Stimulated activated CD8-positive, alpha-beta memory T cell treated with anti-CD3 and anti-CD28 coated beads, Interleukin-15, amount 100 ng/mL, for 24 hours (primary cell): ENCODE data around the gene FOXA3.

ENCODE experiments used
- DNase-seq: peaks from one replicate; pipeline ENCODE4 v3.0.0-alpha.2; 2020; ENCODE audit warnings: low read depth

Gene FOXA3

DNA sequence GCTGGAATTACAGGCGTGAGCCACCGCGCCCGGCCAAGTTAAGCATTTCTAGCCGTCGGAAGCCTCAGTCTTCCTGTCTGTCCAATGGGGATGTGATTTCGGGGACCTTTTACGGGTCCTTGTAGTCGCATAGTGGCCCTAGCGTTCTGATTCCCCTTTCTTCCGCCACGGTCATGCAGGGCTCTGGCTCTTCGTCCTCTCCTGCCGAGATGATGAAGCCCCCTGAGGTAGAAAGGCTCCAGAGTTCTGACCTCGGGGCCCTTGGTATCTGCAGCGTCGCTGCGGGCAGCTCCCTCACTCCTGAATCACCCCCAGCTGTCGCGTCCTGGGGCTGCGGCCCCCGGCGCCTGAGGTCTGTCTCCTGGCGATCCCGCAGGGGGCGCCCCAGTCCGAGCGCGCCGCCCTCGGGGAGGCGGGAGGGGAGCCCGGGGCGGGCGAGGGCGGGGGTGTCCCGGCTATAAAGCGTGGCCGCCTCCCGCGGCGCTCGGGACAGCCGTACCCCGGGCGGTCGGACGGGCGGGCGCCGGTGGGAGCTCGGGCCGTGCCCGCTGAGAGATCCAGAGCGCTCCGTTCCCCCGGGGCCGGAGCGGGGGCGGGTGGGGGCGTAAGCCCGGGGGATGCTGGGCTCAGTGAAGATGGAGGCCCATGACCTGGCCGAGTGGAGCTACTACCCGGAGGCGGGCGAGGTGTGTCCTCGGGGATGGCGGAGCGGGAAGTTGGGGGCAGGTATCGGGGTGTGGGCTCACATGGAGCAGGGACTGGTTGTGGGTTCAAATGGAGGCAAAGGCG, at the start of gene FOXA3:
Gene FOXA3 (plus strand): TSS at position 487 of the 789 bp plus-strand sequence. CDS start 131 bp downstream, at position 618.
- peak; percentile 30 for DNase-seq

DNA sequence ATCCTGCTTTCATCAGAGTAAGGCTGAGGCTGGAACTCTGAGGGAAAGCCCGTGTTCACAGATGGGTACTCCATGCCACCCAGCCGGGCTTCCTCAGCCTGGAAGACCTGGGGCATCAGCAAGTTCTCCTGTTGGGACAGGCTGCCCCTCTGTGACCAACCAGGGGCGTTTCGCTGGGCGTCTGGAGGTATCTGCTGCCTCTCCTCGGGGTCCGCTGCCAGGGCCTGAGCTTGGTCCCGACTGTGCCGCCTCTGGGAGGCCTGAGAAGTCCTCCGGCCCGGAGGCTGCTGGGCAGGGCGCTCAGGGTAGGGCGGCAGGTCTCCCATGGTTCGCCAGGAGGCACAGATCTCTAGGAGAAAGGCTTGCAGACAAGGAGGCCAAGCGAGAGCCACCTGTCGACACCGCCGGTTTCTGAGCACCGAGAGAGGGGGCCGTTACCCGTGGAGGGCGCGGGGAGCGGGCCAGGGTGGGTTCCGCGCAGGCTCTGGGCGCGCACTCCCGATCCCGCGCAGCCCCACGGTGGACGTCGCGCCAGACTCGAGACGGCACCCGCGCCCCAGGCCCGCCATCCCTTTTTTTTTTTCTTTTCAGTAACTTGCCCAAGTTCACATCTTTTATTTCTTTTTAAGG, 49.2 kb upstream of the FOXA3 start, which contains the start of gene RSPH6A:
Gene RSPH6A (minus strand): TSS at position 458 of the 630 bp plus-strand sequence. CDS start 132 bp downstream, at position 326.
- DNase-seq = no peak

DNA sequence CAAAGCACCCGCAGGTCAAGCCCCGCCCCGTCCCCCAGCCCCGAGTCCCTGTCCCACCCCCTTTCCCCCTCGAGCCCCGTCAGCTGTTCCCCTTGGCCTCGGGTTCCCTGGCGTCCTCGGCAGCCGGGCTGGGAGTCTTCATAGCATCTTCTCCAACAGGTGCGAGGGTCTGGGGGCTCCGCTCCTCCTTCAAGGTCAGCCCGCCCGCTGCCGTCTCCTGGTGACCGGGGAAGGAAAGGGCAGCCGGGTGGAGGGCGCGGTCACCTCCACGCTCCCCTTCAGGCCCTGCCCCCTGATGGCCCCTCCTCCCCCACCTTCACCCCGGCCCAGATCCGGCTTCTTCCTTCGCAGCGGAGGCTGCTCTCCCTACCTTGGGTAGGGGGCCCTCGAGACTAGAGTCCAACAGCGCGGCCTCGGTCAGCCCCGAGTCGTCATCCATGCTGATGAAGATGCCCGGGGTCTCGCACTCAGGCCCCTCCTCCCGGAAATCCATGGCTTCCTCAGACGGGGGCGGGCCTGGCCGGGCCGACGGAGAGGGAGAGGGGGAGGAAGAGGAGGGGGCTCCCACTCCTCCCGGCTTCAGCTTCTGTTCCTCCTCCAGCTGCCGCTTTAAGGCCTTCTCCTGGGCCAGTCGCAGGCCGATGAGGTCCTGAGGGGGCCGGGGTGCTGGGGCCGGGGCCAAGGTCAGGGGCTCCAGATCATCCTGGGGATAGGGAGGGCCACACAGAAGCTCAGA, 48.5 kb upstream of the FOXA3 start:
- DNase-seq = no peak

DNA sequence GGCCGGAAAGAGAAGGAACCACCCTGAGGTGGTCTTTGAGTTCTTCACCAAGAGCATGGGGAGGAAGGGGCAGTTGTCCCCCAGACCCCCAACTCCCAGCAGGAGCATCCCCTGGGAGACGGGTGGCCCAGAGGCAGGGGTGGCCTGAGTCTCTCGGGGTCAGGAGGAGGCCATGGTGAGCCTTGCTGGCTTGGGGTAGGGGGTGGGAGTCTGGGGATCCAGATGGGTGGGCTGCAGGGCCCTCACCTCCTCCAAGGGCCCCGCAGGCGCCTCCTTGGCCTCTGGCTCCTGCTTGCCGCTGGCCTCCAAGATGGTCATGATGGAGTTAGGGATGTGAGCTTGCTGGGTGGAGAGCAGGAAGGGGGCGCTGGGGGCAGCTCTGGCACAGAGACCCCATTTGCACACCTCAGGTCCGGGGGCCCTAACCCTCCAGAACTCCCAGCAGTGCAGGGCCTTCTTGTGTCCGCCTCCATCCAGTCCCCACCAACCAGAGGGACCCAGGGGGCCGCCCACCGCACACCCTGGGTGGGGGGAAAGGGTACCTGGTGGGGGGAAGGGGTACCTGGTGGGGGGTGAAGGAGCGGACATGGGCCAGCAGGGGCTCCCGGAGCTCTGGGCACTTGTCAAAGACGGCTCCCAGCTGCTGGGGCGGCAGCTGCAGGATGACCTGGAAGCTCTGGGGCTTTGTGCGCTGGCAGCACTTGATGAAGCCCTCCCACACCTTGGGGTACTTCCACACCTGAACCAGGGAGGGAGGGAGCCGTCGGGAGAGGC, 47.7 kb upstream of the FOXA3 start:
- no peak for DNase-seq

DNA sequence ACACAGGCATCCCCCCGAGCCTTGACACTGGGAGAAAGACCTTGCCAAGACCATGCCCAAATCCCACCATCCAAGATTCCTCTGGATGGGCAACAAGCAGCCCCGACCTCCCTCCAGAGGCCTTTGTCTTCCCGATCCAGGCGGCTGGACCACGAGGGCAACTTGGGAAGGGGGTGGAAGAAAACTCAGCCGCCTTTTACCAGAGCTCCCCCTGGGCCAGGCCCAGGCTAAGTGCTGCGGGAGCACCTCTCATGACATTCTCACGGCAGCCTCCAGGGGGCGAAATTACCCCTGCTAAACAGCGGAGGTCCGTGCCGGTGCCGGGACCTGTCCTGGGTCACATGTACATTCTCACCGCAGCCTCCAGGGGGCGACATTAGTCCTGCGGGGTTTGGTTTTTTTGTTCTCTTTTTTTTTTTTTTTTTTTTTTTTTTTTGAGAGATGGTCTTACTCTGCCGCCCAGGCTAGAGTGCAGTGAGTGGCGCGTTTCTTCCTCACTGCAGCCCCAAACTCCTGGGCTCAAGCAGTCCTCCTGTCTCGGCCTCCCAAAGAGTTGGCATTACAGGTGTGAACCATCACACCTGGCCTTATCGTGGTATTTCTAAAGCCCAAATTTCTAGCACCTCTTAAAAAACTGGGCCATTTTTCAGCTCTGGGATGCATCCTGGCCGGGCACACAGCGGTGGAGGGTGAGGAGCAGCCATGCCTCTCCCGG, 47.0 kb upstream of the FOXA3 start:
- peak; percentile 94 for DNase-seq

DNA sequence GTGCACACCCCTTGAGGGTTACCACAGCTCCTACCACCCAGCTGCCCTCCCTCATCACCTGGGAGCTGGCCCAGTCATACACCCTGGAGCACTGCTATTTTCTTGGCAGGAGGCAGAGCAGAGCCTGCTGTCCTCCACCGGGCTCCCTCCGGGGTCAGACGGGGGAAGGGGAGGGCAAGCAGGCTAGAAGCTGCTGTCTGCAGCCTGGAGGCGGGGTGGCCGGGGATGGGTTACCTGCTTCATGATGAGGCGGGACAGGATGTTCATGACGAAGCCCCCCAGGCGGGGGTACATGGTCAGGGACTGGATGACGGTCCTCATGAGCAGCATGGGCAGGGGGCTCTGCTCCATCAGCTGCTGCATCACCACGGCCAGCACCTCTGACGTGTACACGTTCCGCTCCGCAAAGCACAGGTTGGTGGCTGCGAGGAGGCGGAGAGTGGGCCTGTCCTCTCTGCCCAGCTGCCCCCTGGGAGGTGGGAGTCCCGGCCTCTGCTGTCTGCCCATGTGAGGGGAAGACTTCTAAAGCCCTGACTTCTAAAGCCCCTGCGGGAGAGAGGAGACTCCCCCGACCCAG, 46.3 kb upstream of the FOXA3 start:
- no peak for DNase-seq

DNA sequence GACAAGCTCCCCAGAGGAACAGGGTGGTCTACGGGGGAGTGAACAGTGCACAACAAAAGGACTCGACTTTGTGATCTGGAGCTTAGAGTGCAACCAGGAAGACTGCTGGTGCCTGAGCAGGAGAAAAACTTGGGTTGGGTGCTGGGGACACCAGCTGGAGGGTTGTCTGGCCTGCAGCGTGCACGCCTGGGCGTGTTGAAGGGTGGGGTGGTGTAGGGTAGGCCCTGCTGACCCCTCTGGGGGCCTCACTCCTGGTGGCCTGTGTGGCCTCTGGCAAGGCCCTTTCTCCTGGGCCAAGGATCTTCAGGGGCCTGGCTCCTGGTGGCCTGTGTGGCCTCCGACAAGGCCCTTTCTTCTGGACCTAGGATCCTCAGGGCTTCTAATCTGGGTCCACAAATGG, 44.4 kb upstream of the FOXA3 start:
- DNase-seq = no peak

DNA sequence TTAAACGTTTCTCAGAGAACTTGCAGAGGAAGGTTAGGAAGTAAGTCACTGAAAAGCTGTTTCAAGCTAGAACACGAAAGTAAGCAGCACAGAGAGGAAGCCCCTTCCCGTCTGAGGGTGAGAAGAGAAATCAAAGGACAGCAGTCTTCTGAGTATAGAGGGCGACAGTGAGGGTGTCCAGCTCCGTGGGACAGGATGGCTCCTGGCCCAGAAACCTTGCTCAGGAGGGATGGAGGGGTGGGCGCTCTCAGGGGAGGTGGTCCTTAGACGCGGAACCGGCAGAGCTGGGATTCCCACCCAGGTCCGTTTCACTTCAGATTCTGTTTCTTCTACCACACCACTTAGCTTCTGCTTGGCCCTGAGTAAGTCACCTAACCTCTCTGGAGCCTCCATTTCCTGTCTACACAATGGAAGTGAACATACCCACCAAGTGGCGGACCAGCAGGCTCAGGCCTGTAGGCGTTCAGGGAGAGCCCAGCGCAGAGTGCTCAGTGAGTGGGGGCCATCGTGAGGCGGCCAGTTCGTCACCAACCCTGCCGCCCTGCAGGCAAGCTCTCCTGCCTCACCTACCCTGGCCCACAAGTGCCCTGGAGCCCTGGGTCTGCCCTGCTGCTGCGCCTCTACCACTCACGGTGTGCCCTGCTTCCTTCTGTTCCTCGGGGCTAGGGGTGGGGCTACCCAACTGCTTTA, 43.6 kb upstream of the FOXA3 start:
- DNase-seq = no peak

DNA sequence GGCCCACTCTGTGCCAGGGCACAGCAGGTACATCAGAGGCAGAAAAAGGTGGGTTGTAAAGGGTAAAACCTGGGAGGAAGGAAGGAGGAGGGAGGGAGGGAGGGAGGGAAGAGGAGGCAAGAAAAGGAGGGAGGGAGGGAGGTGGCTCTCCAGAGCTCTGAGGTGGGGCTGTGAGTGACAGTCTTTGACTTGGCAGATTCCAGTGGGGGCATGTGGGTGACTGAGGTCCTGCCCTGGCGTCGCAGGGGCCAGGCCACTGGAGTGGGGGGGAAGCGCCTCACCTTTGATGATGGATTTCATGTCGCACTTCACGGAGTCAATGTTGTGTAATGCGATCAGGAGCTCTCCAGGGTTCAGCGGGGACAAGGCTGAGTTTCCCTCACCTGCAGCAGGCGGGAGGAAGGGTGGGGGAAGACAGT, 43.0 kb upstream of the FOXA3 start:
- DNase-seq = no peak

DNA sequence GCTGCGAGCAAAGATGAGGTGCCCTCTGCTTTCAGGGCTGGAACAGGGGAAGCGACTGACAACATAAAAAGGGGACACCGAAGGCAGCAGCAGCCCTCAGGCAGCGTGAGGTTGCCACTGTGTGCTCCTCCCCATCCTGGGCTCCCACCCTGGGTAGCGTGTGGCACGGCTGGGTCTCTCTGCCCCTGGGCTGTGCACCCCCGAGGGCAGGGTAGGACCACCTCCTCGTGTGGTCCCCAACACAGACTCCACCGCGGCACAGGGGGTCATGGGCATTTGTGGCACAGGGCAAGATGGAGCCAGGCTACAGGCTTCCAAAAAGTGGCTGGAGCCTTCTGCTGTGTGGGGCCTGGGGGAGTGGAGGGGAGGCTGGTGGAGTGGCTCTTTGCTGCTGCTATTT, 42.6 kb upstream of the FOXA3 start:
- DNase-seq = no peak

DNA sequence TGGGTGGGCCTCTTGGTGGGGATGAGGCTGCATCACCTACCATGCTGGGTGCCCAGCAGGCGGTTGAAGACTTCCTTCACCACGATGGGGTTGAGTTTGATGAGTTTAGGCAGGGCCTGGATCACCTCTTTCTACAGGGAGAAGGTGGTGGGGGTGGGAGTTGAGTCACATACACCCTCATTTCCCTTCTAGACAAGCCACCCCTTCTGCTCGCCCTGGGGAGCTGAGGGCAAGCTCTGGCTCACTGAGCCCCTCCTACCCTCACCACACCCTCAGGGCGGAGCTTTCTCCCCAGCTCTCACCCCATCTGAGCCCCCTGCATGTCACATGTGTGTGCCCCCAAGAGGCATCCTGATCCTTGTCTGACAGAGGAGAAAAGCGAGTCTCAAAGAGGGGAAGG, 41.4 kb upstream of the FOXA3 start:
- no peak for DNase-seq

DNA sequence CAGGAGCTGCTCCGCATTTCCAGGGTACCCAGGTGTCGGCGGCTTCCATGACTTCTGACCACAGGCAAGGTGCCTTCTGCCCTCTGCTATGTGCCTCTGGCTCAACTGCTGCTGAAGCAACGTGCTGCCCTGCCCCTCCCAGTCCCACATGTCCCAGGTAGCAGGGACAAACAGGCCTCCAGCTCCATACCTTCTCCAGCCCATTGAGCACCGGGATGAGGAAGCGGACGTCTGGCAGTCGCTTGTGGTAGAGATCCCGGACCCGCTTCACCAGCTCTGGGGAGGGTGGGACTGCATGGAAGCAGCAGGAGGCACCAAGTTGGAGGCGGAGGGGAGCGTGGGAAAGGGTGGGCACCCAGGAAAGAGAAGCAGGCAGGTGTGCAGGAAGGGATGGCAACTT, 40.9 kb upstream of the FOXA3 start:
- DNase-seq = no peak

DNA sequence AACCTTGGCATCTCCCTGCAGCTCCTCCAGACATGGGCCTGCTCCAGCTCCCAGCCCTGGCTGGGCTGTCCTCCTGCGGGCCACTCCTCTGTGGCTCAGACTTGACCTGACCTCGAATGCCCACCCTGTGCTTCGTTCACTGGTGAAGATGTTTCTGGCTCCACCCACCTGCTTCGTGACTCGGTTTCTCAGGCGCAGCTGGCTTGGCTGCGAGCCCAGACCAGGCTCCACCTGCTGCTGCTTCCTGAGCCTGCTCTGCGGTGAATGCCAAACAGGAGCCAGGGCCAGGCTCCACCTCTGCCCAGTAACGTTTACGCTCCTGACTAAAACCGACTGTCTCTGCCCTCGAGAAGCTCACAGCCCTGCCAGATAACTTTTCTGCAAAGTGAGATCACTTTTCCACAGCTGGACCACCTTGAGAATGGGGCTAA, 40.1 kb upstream of the FOXA3 start:
- no peak for DNase-seq

DNA sequence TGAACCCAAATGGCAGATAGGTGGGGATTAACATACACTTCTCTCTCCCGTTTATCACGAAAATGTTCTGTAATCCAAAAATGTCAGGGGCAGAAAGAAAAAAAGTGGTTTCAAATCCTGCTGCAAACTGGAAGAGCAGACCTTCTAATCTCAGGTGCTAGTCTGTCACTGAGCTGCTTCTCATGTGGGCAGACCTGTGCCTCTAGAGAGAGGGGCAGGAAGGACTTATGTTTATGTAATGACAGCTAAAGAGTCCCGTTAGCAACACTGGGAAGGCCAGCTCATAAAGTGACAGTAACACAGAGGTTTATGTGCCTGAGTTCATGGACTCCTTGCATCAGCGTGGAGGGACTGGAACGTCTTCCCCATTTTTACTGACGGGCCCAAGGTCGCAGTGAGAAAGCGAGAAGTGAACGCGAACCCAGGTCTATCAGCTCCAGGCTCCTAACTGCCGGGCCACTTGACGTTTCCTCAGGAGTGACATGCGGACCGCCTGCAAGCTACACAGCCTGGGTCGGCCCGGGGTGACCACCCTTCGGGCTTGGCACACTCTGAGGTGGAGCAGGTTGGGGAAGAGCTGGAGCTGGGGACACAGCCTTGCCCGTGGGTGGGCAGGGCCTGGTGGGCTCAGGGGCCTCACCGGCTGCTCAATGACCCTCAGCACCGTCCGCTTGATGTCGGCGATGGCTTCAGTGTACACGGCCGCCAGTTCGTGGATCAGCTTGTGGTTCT, 39.4 kb upstream of the FOXA3 start:
- DNase-seq = no peak

DNA sequence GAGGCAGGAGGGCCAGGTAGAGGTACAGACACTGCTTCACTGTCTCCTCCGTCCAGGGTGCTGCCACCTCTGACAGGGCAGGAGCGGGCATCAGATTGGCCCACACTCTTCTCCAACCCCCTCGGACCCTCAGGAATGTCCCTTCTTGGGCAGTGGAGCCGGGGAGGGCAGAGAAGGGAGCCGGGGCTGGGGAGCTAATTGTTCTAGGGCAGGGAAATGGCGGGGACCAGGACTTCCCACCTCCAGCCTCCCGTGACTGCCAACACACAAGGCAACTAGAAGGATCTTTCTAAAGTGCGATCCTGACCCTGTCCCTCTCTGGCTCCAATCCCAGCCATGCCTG, 38.9 kb upstream of the FOXA3 start:
- DNase-seq = no peak

DNA sequence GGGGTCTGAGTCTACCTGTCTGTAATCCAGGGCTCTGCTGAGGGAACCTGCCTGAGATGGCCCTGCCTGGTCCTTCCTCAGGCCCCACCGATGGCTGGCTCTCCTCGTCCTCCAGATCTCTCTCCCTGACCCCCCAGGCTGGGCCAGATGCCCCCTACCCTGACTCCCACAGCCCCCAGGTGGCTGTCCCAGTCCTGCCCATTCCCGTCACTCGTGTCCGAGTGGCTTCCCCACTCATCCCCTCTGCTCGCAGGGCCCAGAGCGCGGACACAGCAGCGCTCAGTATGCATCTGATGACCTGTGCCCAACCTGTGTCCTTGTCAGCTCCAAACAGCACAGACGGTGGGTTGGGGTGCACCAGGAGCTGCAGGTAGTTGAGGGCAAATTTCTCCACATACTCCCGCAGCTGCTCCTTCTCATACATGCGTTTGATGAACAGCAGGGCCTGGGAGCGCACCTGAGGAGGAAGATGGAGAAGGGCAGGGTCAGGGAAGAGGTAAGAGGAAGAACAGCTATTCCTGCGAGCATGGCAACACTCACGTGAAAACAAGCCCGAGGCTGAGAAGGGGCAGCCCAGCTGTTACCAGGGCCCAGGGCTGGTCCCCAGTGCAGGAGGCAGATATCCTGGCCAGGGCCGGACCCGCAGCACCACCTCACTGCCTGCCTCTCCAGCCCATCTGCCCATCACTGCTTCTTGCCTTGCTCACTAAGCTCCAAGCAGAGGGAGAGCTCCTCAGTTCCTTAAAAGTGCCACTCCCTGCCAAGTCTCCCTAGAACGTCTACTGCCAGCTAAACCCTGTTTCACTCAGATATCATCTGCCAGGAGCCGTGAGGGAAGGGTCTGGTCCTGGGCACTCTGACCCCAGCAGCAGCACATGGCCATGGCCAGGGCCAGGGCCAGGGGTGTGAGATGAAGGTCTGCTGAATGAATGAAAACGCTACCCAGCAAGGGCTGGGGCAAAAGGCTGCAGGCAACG, 37.9 kb upstream of the FOXA3 start:
- DNase-seq = no peak

DNA sequence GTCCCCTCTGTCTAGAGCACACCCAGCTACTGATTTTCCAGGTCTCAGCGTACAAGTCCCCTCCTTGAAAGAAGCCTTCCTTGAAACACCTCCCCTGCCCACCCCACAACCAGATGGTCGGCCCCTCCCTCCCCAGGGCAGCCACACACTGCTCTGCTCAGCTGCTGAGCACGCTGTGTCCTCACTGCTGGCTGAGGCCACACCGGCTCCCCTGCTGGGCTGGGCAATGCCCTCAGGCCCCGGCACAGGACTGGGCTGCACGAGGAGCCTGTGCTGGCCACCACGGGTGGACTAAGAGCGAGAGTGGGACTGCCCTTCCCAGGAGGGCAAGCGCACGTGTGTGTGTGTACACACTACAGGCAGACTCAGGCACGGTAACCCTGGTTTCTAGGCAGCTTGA, 37.2 kb upstream of the FOXA3 start:
- no peak for DNase-seq

DNA sequence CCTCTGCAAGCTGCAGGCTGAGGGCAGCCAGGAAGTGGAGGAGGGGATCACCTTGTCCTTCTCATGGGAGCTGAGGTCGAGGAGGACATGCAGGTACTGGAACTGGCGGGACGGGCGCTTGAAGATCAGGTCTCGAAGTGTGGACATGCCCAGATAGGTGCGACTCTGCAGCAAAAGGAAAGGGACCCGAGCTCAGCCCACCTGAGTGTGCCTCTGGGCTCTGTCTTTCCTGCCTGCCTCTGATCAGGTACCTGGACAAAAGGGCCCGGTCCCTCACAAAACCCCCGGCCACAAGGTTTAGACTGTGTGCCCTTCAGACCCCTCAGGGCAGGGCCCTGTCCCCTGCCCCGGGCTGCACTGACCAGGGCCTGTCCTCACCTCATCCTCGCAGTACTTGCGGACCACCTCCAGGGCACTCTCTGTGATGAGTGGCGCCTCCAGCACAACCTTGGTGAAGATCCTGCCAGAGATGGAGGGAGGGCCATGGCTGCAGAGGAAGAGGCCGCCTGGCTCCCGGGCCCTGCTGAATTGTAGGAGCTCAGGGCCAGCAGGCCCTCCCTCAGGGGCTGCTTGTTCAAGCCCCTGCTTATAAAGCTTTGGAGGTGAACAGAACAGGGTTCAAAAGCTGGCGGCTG, 36.5 kb upstream of the FOXA3 start:
- no peak for DNase-seq
